Heart left ventricle (tissue), 16 donors: ENCODE results near the gene SLC29A3. TPM values are rescaled to one million over a fixed set of nuclear protein-coding genes. Genes with fewer than 3 reads are reported as not detected.

Experiments
- ATAC-seq, 4 donors: fragments of 200-7000 bp; cut with Tn5 transposase; one replicate each; pipeline ENCODE4 v1.9.1; 2020 to 2022; ENCODE audit warnings: moderate library complexity in 4 of 4, mild to moderate bottlenecking in 3 of 4, moderate number of reproducible peaks in 1 of 4
- DNase-seq, 5 donors: peaks; one replicate each; pipeline ENCODE4 v3.0.0-alpha.2; 2020
- H3K27ac ChIP-seq, 12 donors: fragments of 200-600 bp; sonication (generic) in 4 of 12; one replicate each; pipeline versions ENCODE4 v1.5.0 to v1.8.0; 2016 to 2022; ENCODE audit warnings: mild to moderate bottlenecking in 2 of 12
- H3K27me3 ChIP-seq, 9 donors: fragments of 200-600 bp; sonication (generic) in 2 of 9; one replicate each; pipeline versions ENCODE4 v1.5.1 to v1.8.0; 2016 to 2022; ENCODE audit warnings: mild to moderate bottlenecking in 3 of 9
- H3K36me3 ChIP-seq, 9 donors: fragments of 200-600 bp; sonication (generic) in 2 of 9; one replicate each; pipeline versions ENCODE4 v1.5.0 to v1.8.0; 2018 to 2022; ENCODE audit warnings: mild to moderate bottlenecking in 2 of 9
- H3K4me1 ChIP-seq, 12 donors: fragments of 200-600 bp; sonication (generic) in 4 of 12; one replicate each; pipeline versions ENCODE4 v1.5.0 to v1.8.0; 2016 to 2022; ENCODE audit warnings: mild to moderate bottlenecking in 3 of 12
- H3K4me3 ChIP-seq, 12 donors: fragments of 200-600 bp; sonication (generic) in 4 of 12; one replicate each; pipeline versions ENCODE4 v1.5.0 to v1.8.0; 2017 to 2022; ENCODE audit warnings: mild to moderate bottlenecking in 9 of 12, moderate library complexity in 4 of 12
- H3K9me3 ChIP-seq, 12 donors: fragments of 200-600 bp; sonication (generic) in 4 of 12; one replicate each; pipeline versions ENCODE4 v1.5.0 to v1.8.0; 2016 to 2022; ENCODE audit warnings: mild to moderate bottlenecking in 1 of 12
- CTCF ChIP-seq, 12 donors: fragments of 200-600 bp; sonication (generic) in 4 of 12; IDR thresholded peaks; one replicate each; pipeline versions ENCODE4 v1.5.0 to v1.8.0; 2018 to 2022; ENCODE audit warnings: antibody characterized with exemption in 12 of 12, mild to moderate bottlenecking in 5 of 12
- POLR2A ChIP-seq, 2 donors: fragments of 450-650 bp; IDR thresholded peaks; one replicate each; pipeline ENCODE4 v1.6.1; 2017; ENCODE audit warnings: antibody characterized with exemption in 2 of 2, mild to moderate bottlenecking in 2 of 2, moderate library complexity in 2 of 2
- WGBS, 4 donors: extraction: QIAGEN DNeasy Blood & Tissue Kit in 2 of 4; methylation state at CpG; one replicate each; pipeline versions ENCODE4 v1.1.5 to v1.1.7; 2013 to 2018; 5-methylcytosine and 5-hydroxymethylcytosine counted together
- intact Hi-C, 10 donors: fragments of 100-400 bp; cut with DNase I; formaldehyde crosslinking; loops; one replicate each; pipeline versions ENCODE4 v1.11.1 to v1.14.2; 2022
- polyA plus RNA-seq, 2 donors: library from polyadenylated mRNA; stranded (reverse); fragments of 200-250 nt; gene quantifications; one replicate each; pipeline ENCODE4 v1.2.3, GENCODE V29; 2013
- total RNA-seq, 9 donors: library from RNA; depleted of rRNA in 2 of 9; stranded (reverse); fragments of >200 nt in 2 of 9; fragmentation: NEBNext Ultra II Directional in 3 of 9; extraction: Animal tissue kit (Norgen Biotek cat#: 25700) in 3 of 9; gene quantifications; one replicate each; pipeline versions ENCODE4 v1.1.0 to v1.2.4, GENCODE V29; 2016 to 2023
- donor health status: ischemic (EF 13 %, LVEDD 7.1; RV severe dilation, severe dysfunction).
- donor health status: healthy with polysubstance abuse.
- donor health status: DM: no; HTN: yes; CAD: no.
- donor health status: DM: no; HTN: no; CAD: no.
- donor health status: ischemic (EF 25% LVEDD 6.9; RV normal size, moderate dysfunction).
- donor health status: ischemic (EF 25% LVEDD 5.7; RV mildly dilated, moderate dysfunction).
- donor health status: healthy.
- donor health status: DM: yes; HTN: yes; CAD: no.
- donor health status: ischemic (EF 35%, LVEDD 5.7; RV mildly dilated, moderate dysfunction).
- donor health status: nonischemic (EF 11% LVEDD 7.7; RV severe dilation, severe dysfunction).
- donor health status: DM: yes; HTN: yes; CAD: no.
- donor health status: PGD.
- donor health status: ischemic (EF 29% LVEDD 5.4; RV normal size, mild dysfunction).
- donor health status: nonischemic (EF 23%, LVEDD 6.1; RV moderate dilation, normal function).

The SLC29A3 gene
- total and polyA plus RNA-seq, 11 donors: 0.76 to 6.2 (median 1.6) TPM

GRCh38 chr10:71344154-71344925 lies 25.3 kb downstream of the SLC29A3 start:
- H3K9me3 ChIP-seq: no peaks in the 10 kb centered on the region
- ATAC-seq (no peak), DNase-seq (no peak)
- H3K27ac ChIP-seq: peak overlapping the region in 1 of 12 donors; percentile 76
- H3K36me3 ChIP-seq: peaks cover 0 to 3% (median 0%) of the 10 kb centered on the region in 9 donors
- TF ChIP-seq POLR2A (IDR thresholded peaks at IDR 0.05): no peak
- no peak for TF ChIP-seq CTCF (IDR thresholded peaks at IDR 0.05)
- intact Hi-C loops: no loop called here
- no peaks in the 10 kb centered on the region for H3K27me3 ChIP-seq
- peaks cover 0 to 24% (median 0%) of the 10 kb centered on the region in 12 donors for H3K4me1 ChIP-seq
- 90 to 93% (median 92%) methylated on average over 8 to 9 of the region's 9 CpGs for WGBS, 4 donors
- H3K4me3 ChIP-seq: no peak overlapping the region

GRCh38 chr10:71344993-71345480 lies 26.0 kb downstream of the SLC29A3 start:
- peaks cover 0 to under 1% (median 0%) of the 10 kb centered on the region in 9 donors for H3K36me3 ChIP-seq
- 72 to 81% (median 78%) methylated on average over 3 of the region's 3 CpGs for WGBS, 4 donors
- no peaks in the 10 kb centered on the region for H3K9me3 ChIP-seq
- H3K4me3 ChIP-seq: no peak overlapping the region
- H3K27me3 ChIP-seq: no peaks in the 10 kb centered on the region
- peaks cover 0 to 24% (median 0%) of the 10 kb centered on the region in 12 donors for H3K4me1 ChIP-seq
- DNase-seq: no peak
- TF ChIP-seq CTCF (IDR thresholded peaks at IDR 0.05) (no peak), POLR2A (IDR thresholded peaks at IDR 0.05) (no peak)
- intact Hi-C loops: no loop called here
- no peak overlapping the region for H3K27ac ChIP-seq
- ATAC-seq: no peak

GRCh38 chr10:71345694-71346093 lies 26.6 kb downstream of the SLC29A3 start:
- H3K4me1 ChIP-seq: peaks cover 0 to 24% (median 0%) of the 10 kb centered on the region in 12 donors
- H3K4me3 ChIP-seq: no peak overlapping the region
- no peaks in the 10 kb centered on the region for H3K9me3 ChIP-seq
- 73 to 83% (median 76%) methylated on average over 10 of the region's 10 CpGs for WGBS, 4 donors
- H3K36me3 ChIP-seq: no peaks in the 10 kb centered on the region
- H3K27ac ChIP-seq: no peak overlapping the region
- DNase-seq (no peak), ATAC-seq (no peak)
- intact Hi-C loops: no loop called here
- no peaks in the 10 kb centered on the region for H3K27me3 ChIP-seq
- TF ChIP-seq POLR2A (IDR thresholded peaks at IDR 0.05): no peak
- no peak for TF ChIP-seq CTCF (IDR thresholded peaks at IDR 0.05)

GRCh38 chr10:71346731-71347130 lies 27.7 kb downstream of the SLC29A3 start:
- intact Hi-C loops: no loop called here
- TF ChIP-seq CTCF (IDR thresholded peaks at IDR 0.05) (no peak), POLR2A (IDR thresholded peaks at IDR 0.05) (no peak)
- H3K4me1 ChIP-seq: peaks cover 0 to 24% (median 0%) of the 10 kb centered on the region in 12 donors
- no peaks in the 10 kb centered on the region for H3K9me3 ChIP-seq
- H3K27me3 ChIP-seq: no peaks in the 10 kb centered on the region
- 64 to 89% (median 77%) methylated on average over 2 to 3 of the region's 3 CpGs for WGBS, 4 donors
- peaks cover 0 to 5% (median 0%) of the 10 kb centered on the region in 9 donors for H3K36me3 ChIP-seq
- no peak overlapping the region for H3K27ac ChIP-seq
- no peak overlapping the region for H3K4me3 ChIP-seq
- no peak for ATAC-seq
- no peak for DNase-seq
